GM21737 (cell line): ENCODE results near the gene PCDHGA7.
"Not testable (repeated sequence)": the region's sequence is repeated elsewhere in the genome, so short reads cannot be mapped to it uniquely, and the experiment has no call there.

Source experiments
- ATAC-seq: cut with Tn5 transposase; IDR thresholded peaks from one replicate; pipeline ENCODE4 v1.9.1; 2021; ENCODE audit warnings: mild to moderate bottlenecking, moderate library complexity; ENCODE audit not compliant: unreplicated experiment

The PCDHGA7 gene

GRCh38 chr5:141397756-141398551 is 15.4 kb downstream of the PCDHGA7 start, which contains the start of gene PCDHGB5:
Gene PCDHGB5, plus strand, starts transcription at chr5:141397947. Its CDS starts 181 bp downstream, at chr5:141398128.
- ATAC-seq, result peak; percentile 88

DNA sequence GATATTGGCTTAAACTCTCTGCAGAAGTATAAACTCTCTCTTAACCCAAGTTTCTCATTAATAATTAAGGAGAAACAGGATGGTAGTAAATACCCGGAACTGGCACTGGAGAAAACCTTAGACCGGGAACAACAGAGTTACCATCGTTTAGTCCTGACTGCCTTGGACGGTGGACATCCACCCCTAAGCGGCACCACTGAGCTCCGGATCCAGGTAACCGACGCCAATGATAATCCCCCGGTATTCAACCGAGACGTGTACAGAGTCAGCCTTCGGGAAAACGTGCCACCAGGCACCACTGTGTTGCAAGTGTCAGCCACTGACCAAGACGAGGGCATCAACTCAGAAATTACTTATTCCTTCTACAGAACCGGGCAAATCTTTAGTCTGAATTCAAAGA is 16.1 kb downstream of the PCDHGA7 start:
- no peak for ATAC-seq

- ATAC-seq, result no peak
These were observed 17.2 kb downstream of the PCDHGA7 start for GRCh38 chr5:141399555-141400258.

- ATAC-seq, result no peak
These were observed 20.2 kb downstream of the PCDHGA7 start, which contains the start of gene PCDHGA9 for GRCh38 chr5:141402553-141403243. Gene PCDHGA9, plus strand, starts transcription at chr5:141402778. Its CDS starts 175 bp downstream, at chr5:141402953.

DNA sequence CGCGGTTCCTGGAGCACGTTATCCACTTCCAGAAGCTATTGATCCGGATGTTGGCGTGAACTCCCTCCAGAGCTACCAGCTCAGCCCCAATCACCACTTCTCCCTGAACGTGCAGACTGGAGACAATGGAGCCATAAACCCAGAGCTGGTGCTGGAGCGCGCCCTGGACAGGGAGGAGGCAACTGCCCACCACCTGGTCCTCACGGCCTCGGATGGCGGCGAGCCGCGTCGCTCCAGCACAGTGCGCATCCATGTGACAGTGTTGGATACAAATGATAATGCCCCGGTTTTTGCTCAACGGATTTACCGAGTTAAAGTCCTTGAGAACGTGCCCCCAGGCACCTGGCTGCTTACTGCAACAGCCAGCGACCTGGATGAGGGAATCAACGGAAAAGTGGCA is 20.8 kb downstream of the PCDHGA7 start:
- no peak for ATAC-seq

GRCh38 chr5:141407790-141408505 is 25.4 kb downstream of the PCDHGA7 start, which contains the start of gene PCDHGB6:
Gene PCDHGB6, plus strand, starts transcription at chr5:141408021. Its CDS starts 182 bp downstream, at chr5:141408203.
- not testable (repeated sequence) for ATAC-seq

DNA sequence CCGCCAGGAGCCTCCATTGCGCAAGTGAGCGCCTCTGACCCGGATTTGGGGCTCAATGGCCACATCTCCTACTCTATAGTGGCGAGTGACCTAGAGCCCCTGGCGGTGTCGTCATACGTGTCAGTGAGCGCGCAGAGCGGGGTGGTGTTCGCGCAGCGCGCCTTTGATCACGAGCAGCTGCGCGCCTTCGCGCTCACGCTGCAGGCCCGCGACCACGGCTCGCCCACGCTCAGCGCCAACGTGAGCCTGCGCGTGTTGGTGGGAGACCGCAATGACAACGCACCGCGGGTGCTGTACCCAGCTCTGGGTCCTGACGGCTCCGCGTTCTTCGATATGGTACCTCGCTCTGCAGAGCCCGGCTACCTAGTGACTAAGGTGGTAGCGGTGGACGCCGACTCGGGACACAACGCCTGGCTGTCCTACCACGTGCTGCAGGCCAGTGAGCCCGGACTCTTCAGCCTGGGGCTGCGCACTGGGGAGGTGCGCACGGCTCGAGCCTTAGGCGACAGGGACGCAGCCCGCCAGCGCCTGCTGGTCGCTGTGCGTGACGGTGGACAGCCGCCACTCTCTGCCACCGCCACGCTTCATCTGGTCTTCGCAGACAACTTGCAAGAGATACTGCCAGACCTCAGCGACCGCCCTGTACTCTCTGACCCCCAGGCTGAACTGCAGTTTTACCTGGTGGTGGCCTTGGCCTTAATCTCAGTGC is 27.2 kb downstream of the PCDHGA7 start:
- no peak for ATAC-seq

GRCh38 chr5:141411575-141411974 is 29.0 kb downstream of the PCDHGA7 start:
- ATAC-seq, result no peak

DNA sequence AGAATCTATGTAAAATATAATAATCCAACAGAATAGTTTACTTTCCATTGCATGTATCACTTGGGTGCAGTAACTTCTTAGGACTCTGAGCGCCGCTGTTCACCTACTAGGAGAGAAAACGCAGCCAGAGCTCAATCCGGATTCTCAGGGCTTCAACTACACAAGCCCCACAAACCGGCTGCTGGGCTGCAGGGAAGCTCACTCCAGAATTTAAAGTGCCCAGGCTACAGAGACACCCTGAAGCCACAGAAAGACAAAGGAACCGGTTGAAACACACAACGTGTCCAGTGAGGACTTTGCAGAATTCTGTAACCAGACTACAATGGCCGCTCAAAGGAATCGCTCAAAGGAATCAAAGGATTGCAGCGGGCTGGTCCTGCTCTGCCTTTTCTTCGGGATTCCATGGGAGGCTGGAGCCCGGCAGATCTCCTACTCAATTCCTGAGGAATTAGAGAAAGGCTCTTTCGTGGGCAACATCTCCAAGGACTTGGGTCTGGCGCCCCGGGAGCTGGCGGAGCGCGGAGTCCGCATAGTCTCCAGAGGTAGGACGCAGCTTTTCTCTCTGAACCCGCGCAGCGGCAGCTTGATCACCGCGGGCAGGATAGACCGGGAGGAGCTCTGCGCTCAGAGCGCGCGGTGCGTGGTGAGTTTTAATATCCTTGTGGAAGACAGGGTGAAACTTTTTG is 30.5 kb downstream of the PCDHGA7 start, which contains the start of gene PCDHGA10:
Gene PCDHGA10, plus strand, starts transcription at position 134 of the 686 bp plus-strand sequence. Its CDS starts 189 bp downstream, at position 323.
- ATAC-seq, result peak; percentile 62

- ATAC-seq, result no peak
These were observed 31.1 kb downstream of the PCDHGA7 start for GRCh38 chr5:141413540-141414069.

GRCh38 chr5:141414548-141415274 is 32.2 kb downstream of the PCDHGA7 start:
- ATAC-seq, result not testable (repeated sequence)

- ATAC-seq, result not testable (repeated sequence)
These were observed 32.7 kb downstream of the PCDHGA7 start for GRCh38 chr5:141415275-141415618.

DNA sequence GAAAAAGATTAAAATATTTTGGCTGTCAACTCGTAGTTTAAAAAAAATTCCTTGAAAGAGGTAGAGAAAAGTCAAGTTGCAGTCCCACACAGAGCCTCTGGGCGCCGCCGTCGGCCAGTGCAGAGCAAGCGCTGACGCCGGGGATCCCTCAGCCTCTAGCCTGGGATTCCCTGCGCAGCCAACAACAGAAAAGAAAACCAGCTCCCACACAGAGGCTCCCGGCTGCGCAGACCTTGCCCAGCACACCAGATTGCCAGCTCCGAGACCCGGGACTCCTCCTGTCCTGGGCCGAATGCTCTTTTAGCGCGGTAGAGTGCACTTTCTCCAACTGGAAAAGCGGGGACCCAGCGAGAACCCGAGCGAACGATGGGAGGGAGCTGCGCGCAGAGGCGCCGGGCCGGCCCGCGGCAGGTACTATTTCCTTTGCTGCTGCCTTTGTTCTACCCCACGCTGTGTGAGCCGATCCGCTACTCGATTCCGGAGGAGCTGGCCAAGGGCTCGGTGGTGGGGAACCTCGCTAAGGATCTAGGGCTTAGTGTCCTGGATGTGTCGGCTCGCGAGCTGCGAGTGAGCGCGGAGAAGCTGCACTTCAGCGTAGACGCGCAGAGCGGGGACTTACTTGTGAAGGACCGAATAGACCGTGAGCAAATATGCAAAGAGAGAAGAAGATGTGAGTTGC is 35.1 kb downstream of the PCDHGA7 start, which contains the start of gene PCDHGB7:
Gene PCDHGB7, plus strand, starts transcription at position 184 of the 679 bp plus-strand sequence. Its CDS starts 183 bp downstream, at position 367.
- ATAC-seq, result peak; percentile 87

DNA sequence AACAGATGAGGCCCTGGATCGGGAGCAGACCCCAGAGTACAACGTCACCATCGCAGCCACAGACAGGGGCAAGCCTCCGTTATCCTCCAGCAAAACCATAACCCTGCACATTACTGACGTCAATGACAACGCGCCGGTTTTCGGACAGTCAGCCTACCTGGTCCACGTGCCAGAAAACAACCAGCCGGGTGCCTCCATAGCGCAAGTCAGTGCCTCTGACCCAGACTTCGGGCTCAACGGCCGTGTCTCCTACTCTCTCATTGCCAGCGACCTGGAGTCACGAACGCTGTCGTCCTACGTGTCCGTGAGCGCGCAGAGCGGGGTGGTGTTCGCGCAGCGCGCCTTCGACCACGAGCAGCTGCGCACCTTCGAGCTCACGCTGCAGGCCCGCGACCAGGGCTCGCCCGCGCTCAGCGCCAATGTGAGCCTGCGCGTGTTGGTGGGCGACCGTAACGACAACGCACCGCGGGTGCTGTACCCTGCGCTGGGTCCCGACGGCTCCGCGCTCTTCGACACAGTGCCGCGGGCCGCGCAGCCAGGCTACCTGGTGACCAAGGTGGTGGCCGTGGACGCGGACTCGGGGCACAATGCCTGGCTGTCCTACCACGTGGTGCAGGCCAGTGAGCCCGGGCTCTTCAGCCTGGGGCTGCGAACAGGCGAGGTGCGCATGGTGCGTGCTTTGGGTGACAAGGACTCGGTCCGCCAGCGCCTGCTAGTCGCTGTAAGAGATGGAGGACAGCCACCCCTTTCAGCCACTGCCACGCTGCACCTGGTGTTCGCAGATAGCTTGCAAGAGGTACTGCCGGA is 36.7 kb downstream of the PCDHGA7 start:
- ATAC-seq, result no peak

GRCh38 chr5:141420855-141421488 is 38.4 kb downstream of the PCDHGA7 start, which contains the start of gene PCDHGA11:
Gene PCDHGA11, plus strand, starts transcription at chr5:141421051. Its CDS starts 177 bp downstream, at chr5:141421228.
- no peak for ATAC-seq

- ATAC-seq, result no peak
These were observed 38.9 kb downstream of the PCDHGA7 start for GRCh38 chr5:141421489-141421855.
